K562 (cell line): Measurements from ENCODE around the gene HOXB3. TPM values are rescaled to one million over a fixed set of nuclear protein-coding genes. Genes with fewer than 3 reads are reported as not detected.

Source experiments
- BRD9 ChIP-seq: fragments of 450-650 bp; IDR thresholded peaks from 2 replicates; pipeline ENCODE4 v1.6.1; 2018; ENCODE audit warnings: low read depth; ENCODE audit not compliant: partially characterized antibody
- COPS2 ChIP-seq: fragments of 450-650 bp; conservative IDR thresholded peaks from 2 replicates; pipeline ENCODE4 v1.6.1; 2016; ENCODE audit warnings: mild to moderate bottlenecking, moderate library complexity
- HSF4 ChIP-seq: fragments of 250-450 bp; sonication (Bioruptor Pico); IDR thresholded peaks from 2 replicates; pipeline ENCODE4 v2.1.2; 2022; ENCODE audit warnings: mild to moderate bottlenecking, moderate library complexity, borderline replicate concordance
- KDM5B ChIP-seq: fragments of 200-600 bp; sonication (generic); IDR thresholded peaks from 2 replicates; pipeline ENCODE4 v1.6.1; 2012; ENCODE audit warnings: low read depth, mild to moderate bottlenecking, moderate library complexity, low read length, control low read depth, inconsistent platforms; ENCODE audit not compliant: insufficient replicate concordance
- MITF ChIP-seq: IDR thresholded peaks from 2 replicates; pipeline ENCODE4 v1.6.1; 2014; ENCODE audit warnings: antibody characterized with exemption
- PHF8 ChIP-seq: fragments of 200-600 bp; sonication (generic); IDR thresholded peaks from 2 replicates; pipeline ENCODE4 v1.6.1; 2012; ENCODE audit warnings: mixed run types, mild to moderate bottlenecking, inconsistent platforms, low read length, moderate library complexity, borderline replicate concordance
- POLR3G ChIP-seq: IDR thresholded peaks from 2 replicates; pipeline ENCODE4 v1.6.1; 2011; ENCODE audit not compliant: insufficient read length, insufficient replicate concordance; ENCODE audit errors: extremely low read depth
- PRPF4 ChIP-seq: fragments of 200-400 bp; formaldehyde crosslinking; IDR thresholded peaks from one replicate; pipeline ENCODE4 v1.6.1; 2017; ENCODE audit warnings: low read length, low read depth, mild to moderate bottlenecking; ENCODE audit not compliant: insufficient read depth, poor library complexity, severe bottlenecking
- RBM39 ChIP-seq: fragments of 200-400 bp; formaldehyde crosslinking; optimal IDR thresholded peaks from 2 replicates; pipeline ENCODE3; 2018; ENCODE audit warnings: low read depth, low read length
- TCFL5 ChIP-seq: fragments of 250-450 bp; sonication (Bioruptor Pico); conservative IDR thresholded peaks from 2 replicates; pipeline ENCODE4 v1.6.1; 2021; ENCODE audit warnings: mild to moderate bottlenecking, moderate library complexity, matching md5 sums
- TOE1 ChIP-seq, 2 experiments: fragments of 450-650 bp in 1 of 2; sonication (generic) in 1 of 2; formaldehyde crosslinking in 1 of 2; IDR thresholded peaks; 2 replicates each; pipeline versions ENCODE4 v1.7.1 to v1.8.0; 2016 to 2022; ENCODE audit warnings: borderline replicate concordance in 2 of 2, mild to moderate bottlenecking in 2 of 2, antibody characterized with exemption in 1 of 2, inconsistent platforms in 1 of 2, low read depth in 1 of 2, missing genetic modification reagents in 1 of 2, moderate library complexity in 1 of 2
- USF1 ChIP-seq: sonication (generic); formaldehyde crosslinking; IDR thresholded peaks from 2 replicates; pipeline ENCODE4 v1.9.0; 2022; ENCODE audit warnings: mild to moderate bottlenecking, missing genetic modification reagents
- VEZF1 ChIP-seq: fragments of 200-800 bp; sonication (Bioruptor generic); IDR thresholded peaks from 2 replicates; pipeline ENCODE4 v1.6.1; 2017; ENCODE audit warnings: missing genetic modification characterization, missing compliant biosample characterization
- ZBTB17 ChIP-seq: fragments of 450-650 bp; formaldehyde crosslinking; IDR thresholded peaks from 2 replicates; pipeline ENCODE4 v1.4.0; 2020; ENCODE audit warnings: mild to moderate bottlenecking
- ZKSCAN8 ChIP-seq: fragments of 200-800 bp; sonication (Bioruptor generic); IDR thresholded peaks from 2 replicates; pipeline ENCODE4 v1.6.1; 2016; ENCODE audit warnings: missing genetic modification characterization, missing compliant biosample characterization
- ZNF165 ChIP-seq: fragments of 250-450 bp; sonication (Bioruptor Pico); IDR thresholded peaks from 2 replicates; pipeline ENCODE4 v1.4.0; 2020; ENCODE audit warnings: borderline replicate concordance
- ZNF175 ChIP-seq: fragments of 200-800 bp; sonication (Bioruptor generic); IDR thresholded peaks from 2 replicates; pipeline ENCODE4 v1.6.1; 2016; ENCODE audit warnings: low read depth, mild to moderate bottlenecking, missing genetic modification characterization, missing compliant biosample characterization
- ZNF232 ChIP-seq: sonication (generic); formaldehyde crosslinking; IDR thresholded peaks from 2 replicates; pipeline ENCODE4 v1.8.0; 2022; ENCODE audit warnings: mild to moderate bottlenecking, missing genetic modification reagents
- ZNF41 ChIP-seq: fragments of 250-450 bp; sonication (Bioruptor Pico); conservative IDR thresholded peaks from 2 replicates; pipeline ENCODE4 v1.4.0; 2020; ENCODE audit warnings: mild to moderate bottlenecking
- ZNF785 ChIP-seq: fragments of 250-450 bp; sonication (Bioruptor Pico); IDR thresholded peaks from 2 replicates; pipeline ENCODE4 v1.4.0; 2020; ENCODE audit warnings: mild to moderate bottlenecking
- polyA plus RNA-seq, 8 experiments: library from polyadenylated mRNA; depleted of rRNA in 4 of 8; stranded (reverse) in 5 of 8; unstranded in 3 of 8; fragments of >200 nt; fragmentation: Nextera tagmentation in 2 of 8; fragmentation: Illumina TruSeq in 1 of 8; extraction: Ambion mirVana in 2 of 8; extraction: Trizol in 1 of 8; gene quantifications; 2 replicates each; pipeline versions ENCODE4 v1.2.1 to v1.2.3, GENCODE V29; 2011 to 2014; ENCODE audit warnings: inconsistent platforms in 1 of 8, missing spikeins in 1 of 8
- total RNA-seq, 7 experiments: library from RNA; depleted of rRNA in 6 of 7; stranded (reverse); fragments of >200 nt in 6 of 7; fragmentation: Illumina TruSeq in 2 of 7; extraction: Trizol in 2 of 7; gene quantifications; 2 replicates each; pipeline versions ENCODE4 v1.2.1 to v1.2.3, GENCODE V29; 2011 to 2021; ENCODE audit warnings: low replicate concordance in 1 of 7
- TF ChIP-seq, protein P1 (sequence below): fragments of 250-450 bp; sonication (Bioruptor Pico); IDR thresholded peaks from 2 replicates; pipeline ENCODE4 v1.9.0; 2021; ENCODE audit warnings: mild to moderate bottlenecking
- TF ChIP-seq, protein P2 (sequence below): fragments of 250-450 bp; sonication (Bioruptor Pico); IDR thresholded peaks from 2 replicates; pipeline ENCODE4 v1.8.0; 2021; ENCODE audit warnings: borderline replicate concordance, mild to moderate bottlenecking, moderate library complexity; ENCODE audit not compliant: poor library complexity, severe bottlenecking

Gene HOXB3
- total and polyA plus RNA-seq, 9 of the 15 experiments (the other 6 are each of a cell fraction or from before 2014, with no cell fraction given) = 2.4 to 41.3 (median 20.2) TPM

DNA sequence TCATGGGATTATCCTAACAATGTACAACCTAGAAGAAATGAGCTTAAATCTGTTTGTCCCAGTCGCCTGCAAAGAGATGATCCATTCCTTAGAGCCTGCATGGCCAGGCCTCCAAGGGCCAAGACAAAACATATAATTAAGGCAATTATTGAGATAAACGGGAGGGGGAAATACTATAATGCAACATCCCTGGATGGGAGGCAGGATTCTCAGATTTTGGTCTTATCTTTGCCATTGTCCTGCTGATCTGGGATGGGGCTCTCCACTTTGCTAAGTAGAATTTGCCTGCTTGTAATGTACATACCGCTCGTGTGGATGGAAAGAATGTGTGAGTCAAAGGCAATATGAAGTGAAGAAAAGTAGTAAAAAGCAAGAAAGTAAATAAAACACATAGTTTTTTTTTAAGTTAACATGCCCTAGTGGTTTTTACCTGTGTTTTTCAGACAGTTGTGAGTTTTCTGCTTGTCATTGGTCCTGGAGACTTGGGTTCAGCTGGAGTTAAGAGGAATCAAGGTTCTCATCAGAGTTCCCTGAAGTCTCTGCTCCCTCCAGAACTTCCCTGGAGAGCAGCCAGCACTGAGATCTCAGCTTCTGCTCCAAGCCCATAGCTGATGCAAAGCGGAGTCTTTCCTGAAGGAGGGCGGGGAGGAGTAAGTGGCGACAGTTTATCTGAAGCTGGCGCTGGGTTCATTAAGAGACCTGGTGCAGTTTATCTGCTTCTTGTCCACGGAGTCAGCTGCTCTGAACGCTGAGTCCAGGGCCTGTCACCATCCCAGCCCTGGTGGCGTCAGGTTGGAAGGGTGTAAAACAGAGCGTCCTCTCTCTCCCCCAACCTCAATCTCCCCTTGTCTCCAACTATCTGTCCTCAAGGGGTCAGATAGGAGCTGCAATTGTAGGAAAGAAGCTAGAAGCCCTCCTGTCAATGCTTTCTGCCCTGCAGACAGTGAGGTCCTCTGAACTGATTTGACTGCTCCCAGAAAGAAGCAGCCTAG, 89.3 kb downstream of the HOXB3 start (continued):
- no peak for TF ChIP-seq ZNF41 (CRISPR knock-in tag)
- no peak for TF ChIP-seq MITF
- no peak for TF ChIP-seq KDM5B
- no peak for TF ChIP-seq ZNF232
- TF ChIP-seq HSF4 (CRISPR knock-in tag) = no peak
- TF ChIP-seq TCFL5 (CRISPR knock-in tag) = no peak
- TF ChIP-seq TOE1 (IDR thresholded peaks at IDR 0.05; ENCODE audit: borderline replicate concordance) = peak; percentile 58; the same call in 1 of the 2 replicates
- no peak for TF ChIP-seq TOE1 (CRISPR knock-in tag; IDR thresholded peaks at IDR 0.05; ENCODE audit: borderline replicate concordance, low read depth)
- TF ChIP-seq COPS2 = no peak
- TF ChIP-seq POLR3G = no peak
- TF ChIP-seq PHF8 = no peak
- no peak for TF ChIP-seq PRPF4
- TF ChIP-seq ZBTB17 (CRISPR knock-in tag) = no peak
- TF ChIP-seq, protein P1, sequence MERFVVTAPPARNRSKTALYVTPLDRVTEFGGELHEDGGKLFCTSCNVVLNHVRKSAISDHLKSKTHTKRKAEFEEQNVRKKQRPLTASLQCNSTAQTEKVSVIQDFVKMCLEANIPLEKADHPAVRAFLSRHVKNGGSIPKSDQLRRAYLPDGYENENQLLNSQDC (CRISPR knock-in tag) = no peak
- TF ChIP-seq USF1 (CRISPR knock-in tag) = no peak
- no peak for TF ChIP-seq RBM39
- TF ChIP-seq ZNF175 (CRISPR knock-in tag) = no peak
- TF ChIP-seq ZNF785 (CRISPR knock-in tag) = no peak
- peak; percentile 13 for TF ChIP-seq BRD9
- peak; percentile 72 for TF ChIP-seq VEZF1 (CRISPR knock-in tag)
- TF ChIP-seq, protein P2, sequence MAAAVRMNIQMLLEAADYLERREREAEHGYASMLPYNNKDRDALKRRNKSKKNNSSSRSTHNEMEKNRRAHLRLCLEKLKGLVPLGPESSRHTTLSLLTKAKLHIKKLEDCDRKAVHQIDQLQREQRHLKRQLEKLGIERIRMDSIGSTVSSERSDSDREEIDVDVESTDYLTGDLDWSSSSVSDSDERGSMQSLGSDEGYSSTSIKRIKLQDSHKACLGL (CRISPR knock-in tag) = no peak
- no peak for TF ChIP-seq ZNF165 (CRISPR knock-in tag)
- no peak for TF ChIP-seq ZKSCAN8
